Adrenal gland (tissue), 12 donors: ENCODE results near the gene MAML3. TPM values are rescaled to one million over a fixed set of nuclear protein-coding genes. Genes with fewer than 3 reads are reported as not detected.

ENCODE experiments used
- DNase-seq, 7 donors: peaks; one replicate each; pipeline ENCODE4 v3.0.0-alpha.2; 2019 to 2020
- H3K27ac ChIP-seq, 5 donors: fragments of 200-600 bp; sonication (generic) in 4 of 5; 1 replicate in 3 of 5; 2 replicates in 2 of 5; pipeline versions ENCODE4 v1.5.1 to v1.8.0; 2016 to 2020; ENCODE audit warnings: mild to moderate bottlenecking in 1 of 5
- H3K27me3 ChIP-seq: fragments of 200-600 bp; 2 replicates; pipeline ENCODE4 v1.8.0; 2021
- H3K36me3 ChIP-seq, 2 donors: fragments of 200-600 bp; replicated peaks in 1 of 2; 1 replicate in 1 of 2; 2 replicates in 1 of 2; pipeline versions ENCODE4 v1.5.1 to v1.8.0; 2018 to 2022
- H3K4me1 ChIP-seq, 2 donors: fragments of 200-600 bp; replicated peaks in 1 of 2; 1 replicate in 1 of 2; 2 replicates in 1 of 2; pipeline versions ENCODE4 v1.5.1 to v1.8.0; 2018 to 2021
- H3K4me3 ChIP-seq, 4 donors: fragments of 200-600 bp; sonication (generic) in 3 of 4; one replicate each; pipeline ENCODE4 v1.5.1; 2016 to 2018
- H3K9me3 ChIP-seq, 3 donors: fragments of 200-600 bp; sonication (generic) in 1 of 3; replicated peaks in 1 of 3; 1 replicate in 2 of 3; 2 replicates in 1 of 3; pipeline versions ENCODE4 v1.5.1 to v1.8.0; 2016 to 2021
- POLR2A ChIP-seq, 2 donors: fragments of 450-650 bp; IDR thresholded peaks; one replicate each; pipeline ENCODE4 v1.6.1; 2017; ENCODE audit warnings: antibody characterized with exemption in 2 of 2, mild to moderate bottlenecking in 2 of 2, moderate library complexity in 1 of 2
- WGBS, 4 donors: extraction: QIAGEN DNeasy Blood & Tissue Kit in 2 of 4; methylation state at CpG; one replicate each; pipeline versions ENCODE4 v1.1.5 to v1.1.7; 2013 to 2017; 5-methylcytosine and 5-hydroxymethylcytosine counted together
- intact Hi-C, 2 donors: fragments of 100-400 bp; cut with DNase I; formaldehyde crosslinking; loops; one replicate each; pipeline versions ENCODE4 v1.14.1 to v1.15.0; 2022 to 2023
- polyA plus RNA-seq, 3 donors: library from polyadenylated mRNA; stranded (reverse); fragments of 200-250 nt in 2 of 3; fragments of 350-450 nt in 1 of 3; fragmentation: Illumina TruSeq in 1 of 3; extraction: RNeasy Lipid Tissue Mini Kit (QIAGEN cat#74804) in 1 of 3; gene quantifications; one replicate each; pipeline ENCODE4 v1.2.3, GENCODE V29; 2013 to 2014
- total RNA-seq, 9 donors: library from RNA; depleted of rRNA in 4 of 9; stranded (reverse); fragments of >200 nt in 4 of 9; fragments of 120-200 nt in 1 of 9; fragmentation: NEBNext Ultra II Directional in 1 of 9; extraction: Animal tissue kit (Norgen Biotek cat#: 25700) in 1 of 9; gene quantifications; one replicate each; pipeline versions ENCODE4 v1.1.0 to v1.2.4, GENCODE V29; 2013 to 2023
- TF ChIP-seq, protein P1 (sequence below), 6 experiments: fragments of 450-650 bp in 4 of 6; fragments of 200-600 bp in 2 of 6; sonication (generic) in 1 of 6; IDR thresholded peaks; 1 replicate in 5 of 6; 2 replicates in 1 of 6; pipeline versions ENCODE4 v1.5.1 to v1.8.0; 2016 to 2021; ENCODE audit warnings: antibody characterized with exemption in 6 of 6, mild to moderate bottlenecking in 2 of 6, moderate library complexity in 1 of 6
- donor health status: healthy with polysubstance abuse.
- donor health status: Bipolar disorder and iron deficiency.
- donor health status: DM: yes; HTN: yes; CAD: no.
- donor health status: DM: no; HTN: no; CAD: no.
- donor health status: DM: no; HTN: no; CAD: no.
- donor health status: DM: yes; HTN: yes; CAD: no.

MAML3 gene
- total and polyA plus RNA-seq, 12 donors, result 2.0 to 15.9 (median 8.4) TPM

DNA sequence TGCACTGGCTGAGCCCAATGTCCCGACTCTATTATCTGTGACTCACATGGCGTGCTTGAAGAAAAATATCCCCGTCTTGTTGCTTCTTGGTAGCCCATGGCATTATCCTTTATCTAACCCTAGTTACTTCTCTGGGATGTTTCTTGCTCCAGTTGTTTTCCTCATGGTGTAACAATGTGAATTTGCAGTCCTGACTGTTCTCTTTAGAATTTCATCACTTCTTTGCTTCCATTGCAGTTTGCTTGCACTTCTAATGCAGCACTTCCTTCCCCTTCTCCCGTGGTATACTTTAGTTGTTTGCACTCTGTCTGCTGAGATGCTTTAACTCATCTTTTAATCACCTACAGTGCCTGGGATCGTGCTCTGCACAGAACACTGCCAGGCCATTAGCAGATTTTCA, 126.9 kb downstream of the MAML3 start:
- no peaks in the 10 kb centered on the region for H3K36me3 ChIP-seq
- intact Hi-C loops, result no loop called here
- no peak for DNase-seq
- H3K27ac ChIP-seq, result no peak overlapping the region
- TF ChIP-seq, protein P1, sequence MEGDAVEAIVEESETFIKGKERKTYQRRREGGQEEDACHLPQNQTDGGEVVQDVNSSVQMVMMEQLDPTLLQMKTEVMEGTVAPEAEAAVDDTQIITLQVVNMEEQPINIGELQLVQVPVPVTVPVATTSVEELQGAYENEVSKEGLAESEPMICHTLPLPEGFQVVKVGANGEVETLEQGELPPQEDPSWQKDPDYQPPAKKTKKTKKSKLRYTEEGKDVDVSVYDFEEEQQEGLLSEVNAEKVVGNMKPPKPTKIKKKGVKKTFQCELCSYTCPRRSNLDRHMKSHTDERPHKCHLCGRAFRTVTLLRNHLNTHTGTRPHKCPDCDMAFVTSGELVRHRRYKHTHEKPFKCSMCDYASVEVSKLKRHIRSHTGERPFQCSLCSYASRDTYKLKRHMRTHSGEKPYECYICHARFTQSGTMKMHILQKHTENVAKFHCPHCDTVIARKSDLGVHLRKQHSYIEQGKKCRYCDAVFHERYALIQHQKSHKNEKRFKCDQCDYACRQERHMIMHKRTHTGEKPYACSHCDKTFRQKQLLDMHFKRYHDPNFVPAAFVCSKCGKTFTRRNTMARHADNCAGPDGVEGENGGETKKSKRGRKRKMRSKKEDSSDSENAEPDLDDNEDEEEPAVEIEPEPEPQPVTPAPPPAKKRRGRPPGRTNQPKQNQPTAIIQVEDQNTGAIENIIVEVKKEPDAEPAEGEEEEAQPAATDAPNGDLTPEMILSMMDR (IDR thresholded peaks at IDR 0.05), result no peak
- TF ChIP-seq POLR2A (IDR thresholded peaks at IDR 0.05), result no peak
- no peak overlapping the region for H3K4me3 ChIP-seq
- no peaks in the 10 kb centered on the region for H3K27me3 ChIP-seq
- H3K4me1 ChIP-seq, result no peaks in the 10 kb centered on the region
- H3K9me3 ChIP-seq, result no peaks in the 10 kb centered on the region
- WGBS, 4 donors, result 74 to 79% (median 77%) methylated on average over 5 of the region's 5 CpGs

DNA sequence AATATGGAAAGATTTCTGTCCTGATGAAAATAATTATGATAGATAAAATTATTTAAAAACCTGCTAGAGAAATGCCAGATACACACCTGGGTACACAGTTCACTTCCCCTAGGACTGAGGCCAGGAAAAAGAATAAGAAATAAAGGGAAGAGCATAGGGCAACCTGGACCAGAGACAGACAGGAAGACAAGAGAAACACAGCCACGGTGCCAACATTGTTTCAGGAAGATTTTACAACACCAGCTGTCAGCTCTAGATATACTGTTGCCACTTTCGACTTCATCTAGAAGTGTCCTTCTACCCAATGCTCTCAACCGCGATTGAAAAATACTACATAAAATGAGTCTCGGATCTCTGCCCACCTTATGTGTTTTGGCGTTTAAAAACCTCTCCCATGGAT, 128.5 kb downstream of the MAML3 start:
- Histone ChIP-seq H3K4me1 (peaks cover 0 to 9% of the 10 kb centered on the region in 2 donors), H3K36me3 (no peaks in the 10 kb centered on the region), H3K9me3 (no peaks in the 10 kb centered on the region), H3K4me3 (no peak overlapping the region), H3K27ac (no peak overlapping the region), H3K27me3 (no peaks in the 10 kb centered on the region)
- WGBS, 4 donors, result 55 to 93% (median 81%) methylated on average over 6 of the region's 6 CpGs
- no peak for DNase-seq
- TF ChIP-seq, protein P1 (IDR thresholded peaks at IDR 0.05), result no peak
- TF ChIP-seq POLR2A (IDR thresholded peaks at IDR 0.05), result no peak
- intact Hi-C loops, result no loop called here

DNA sequence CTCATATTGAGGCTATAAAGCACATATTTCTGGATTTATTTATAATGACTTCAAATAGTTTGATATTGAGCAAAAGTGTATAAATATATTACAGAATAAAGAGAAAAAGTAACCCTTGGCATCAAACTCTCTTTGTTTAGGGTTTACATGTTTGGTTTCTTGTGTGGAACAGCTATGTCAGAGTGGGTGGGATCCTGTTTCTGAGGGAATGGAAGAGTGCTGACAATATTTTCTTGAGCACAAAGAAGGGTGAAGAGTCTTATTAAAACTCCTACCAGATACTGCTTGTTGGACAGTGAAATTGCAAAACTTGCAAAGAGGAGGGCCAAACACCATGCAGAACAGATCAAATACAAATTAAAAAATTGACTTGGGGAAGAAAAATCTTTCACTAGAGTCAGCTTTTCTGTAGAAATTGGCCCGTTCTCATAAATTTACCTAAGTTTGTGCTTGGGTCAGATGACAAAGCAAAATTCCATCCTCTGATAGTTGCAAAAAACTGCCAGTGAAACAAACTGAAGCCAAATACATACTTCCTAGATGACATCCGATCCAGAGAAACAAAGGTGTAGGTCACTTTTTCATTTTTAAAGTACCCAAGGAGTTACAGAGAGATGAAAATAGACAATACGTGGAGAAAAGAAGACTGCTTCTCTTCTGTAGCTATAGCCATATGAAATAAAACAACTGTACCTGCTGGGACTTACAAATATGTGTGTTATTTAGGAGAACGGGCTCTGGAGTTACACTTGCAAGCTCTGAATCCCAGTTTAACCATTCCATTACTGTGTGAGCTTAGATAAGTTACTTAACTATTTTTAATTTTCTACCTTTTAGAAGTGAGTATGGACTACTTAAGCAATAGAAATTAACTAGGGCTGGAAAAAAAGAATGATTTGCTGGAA, 133.3 kb downstream of the MAML3 start:
- peaks cover 0 to 29% of the 10 kb centered on the region in 2 donors for H3K4me1 ChIP-seq
- WGBS, 4 donors, result 46 to 58% (median 50%) methylated on average over 4 of the region's 4 CpGs
- DNase-seq, result no peak
- no peaks in the 10 kb centered on the region for H3K27me3 ChIP-seq
- H3K4me3 ChIP-seq, result no peak overlapping the region
- TF ChIP-seq, protein P1 (IDR thresholded peaks at IDR 0.05), result no peak
- no peak for TF ChIP-seq POLR2A (IDR thresholded peaks at IDR 0.05)
- intact Hi-C loops, result no loop called here
- no peak overlapping the region for H3K27ac ChIP-seq
- no peaks in the 10 kb centered on the region for H3K9me3 ChIP-seq
- H3K36me3 ChIP-seq, result no peaks in the 10 kb centered on the region

DNA sequence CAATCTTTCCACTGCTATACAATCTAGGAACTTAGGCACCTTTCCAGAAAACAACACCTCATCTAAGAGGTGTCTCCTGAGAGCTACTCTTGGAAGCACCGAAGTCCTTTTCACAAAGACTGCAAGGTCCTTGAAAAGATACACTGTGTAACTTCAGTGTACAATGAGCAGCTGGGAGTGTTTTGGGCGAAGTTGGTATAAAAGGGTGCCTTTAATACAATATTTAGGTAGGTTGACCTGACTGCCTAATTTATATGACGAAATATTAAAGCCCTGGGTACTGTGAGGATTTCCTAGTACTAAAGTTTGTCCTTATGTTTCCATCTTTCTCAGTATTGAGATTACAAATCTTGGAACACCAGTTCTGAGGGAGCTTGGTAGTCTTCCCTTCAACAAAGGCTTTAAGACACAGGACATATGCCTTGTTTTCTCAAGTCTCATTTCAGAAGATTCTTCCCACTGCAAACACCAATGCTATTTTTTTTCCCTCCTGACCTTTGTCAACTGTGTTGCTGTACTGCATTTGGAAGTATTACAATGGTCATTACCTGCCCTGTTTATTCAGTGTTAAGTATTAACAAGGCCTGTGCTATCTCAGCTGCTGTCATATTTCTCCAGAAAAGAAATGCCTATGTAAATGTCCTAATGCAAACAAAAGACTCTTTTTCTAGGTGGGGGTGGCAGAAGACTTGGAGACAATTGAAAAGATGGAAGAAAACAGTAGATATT, 134.2 kb downstream of the MAML3 start:
- H3K27ac ChIP-seq, result no peak overlapping the region

More for the DNA sequence above, 134.2 kb downstream of the MAML3 start:
- TF ChIP-seq, protein P1 (IDR thresholded peaks at IDR 0.05), result no peak
- no peak for TF ChIP-seq POLR2A (IDR thresholded peaks at IDR 0.05)
- H3K4me3 ChIP-seq, result no peak overlapping the region
- no peak for DNase-seq
- WGBS, 4 donors, result 73 to 79% (median 75%) methylated on average over 3 of the region's 3 CpGs
- peaks cover 0 to 29% of the 10 kb centered on the region in 2 donors for H3K4me1 ChIP-seq
- intact Hi-C loops, result no loop called here
- no peaks in the 10 kb centered on the region for H3K9me3 ChIP-seq
- no peaks in the 10 kb centered on the region for H3K27me3 ChIP-seq
- no peaks in the 10 kb centered on the region for H3K36me3 ChIP-seq
